H1 (cell line): ENCODE data around the gene RNF157. TPM values are rescaled to one million over a fixed set of nuclear protein-coding genes. Genes with fewer than 3 reads are reported as not detected.

Source experiments
- CTCF ChIA-PET: fragments of 300-600 bp; sonication (Branson Sonifier 250); formaldehyde crosslinking; loops from one replicate; lab custom pipeline; 2021; ENCODE audit not compliant: partially characterized antibody; lab: Charles Lee
- POLR2A ChIA-PET: fragments of 300-600 bp; sonication (Branson Sonifier 250); formaldehyde crosslinking; loops from one replicate; lab custom pipeline; 2021; ENCODE audit warnings: inconsistent platforms; ENCODE audit not compliant: partially characterized antibody; lab: Charles Lee
- DNase-seq, 2 experiments: peaks; one replicate each; pipeline versions ENCODE4 v3.0.0 to v3.0.0-alpha.2; 2010 to 2022; ENCODE audit warnings: low spot score in 2 of 2, low read depth in 1 of 2, mixed read lengths in 1 of 2
- FAIRE-seq: peaks from 2 replicates; lab custom pipeline; 2011; peaks lifted over from hg19 to GRCh38; lab: Jason Lieb, UNC
- H2AFZ ChIP-seq: 2 replicates; pipeline ENCODE4 v1.8.1; 2012; ENCODE audit warnings: low read length, inconsistent platforms
- H2AK5ac ChIP-seq: 2 replicates; pipeline ENCODE4 v1.6.1; 2013; ENCODE audit warnings: low read depth, low read length
- H2BK120ac ChIP-seq: replicated peaks from 2 replicates; pipeline ENCODE3; 2013; ENCODE audit warnings: low read depth, low read length, inconsistent platforms
- H2BK12ac ChIP-seq: 2 replicates; pipeline ENCODE4 v1.6.1; 2013; ENCODE audit warnings: low read depth, low read length
- H2BK15ac ChIP-seq: 2 replicates; pipeline ENCODE4 v1.6.1; 2013; ENCODE audit warnings: low read length
- H2BK20ac ChIP-seq: 2 replicates; pipeline ENCODE4 v1.6.1; 2013; ENCODE audit warnings: low read length
- H2BK5ac ChIP-seq: 2 replicates; pipeline ENCODE4 v1.6.1; 2013; ENCODE audit warnings: low read depth, low read length
- H3K14ac ChIP-seq: 2 replicates; pipeline ENCODE4 v1.6.1; 2013; ENCODE audit warnings: inconsistent platforms; ENCODE audit not compliant: insufficient read length
- H3K18ac ChIP-seq: 2 replicates; pipeline ENCODE4 v1.6.1; 2013; ENCODE audit warnings: low read length; ENCODE audit errors: extremely low read depth
- H3K23ac ChIP-seq: 2 replicates; pipeline ENCODE4 v1.6.1; 2013; ENCODE audit warnings: inconsistent platforms; ENCODE audit not compliant: insufficient read length
- H3K23me2 ChIP-seq: 2 replicates; pipeline ENCODE4 v1.6.1; 2013; ENCODE audit warnings: low read depth, low read length
- H3K27ac ChIP-seq: 2 replicates; pipeline ENCODE4 v1.6.1; 2011; ENCODE audit warnings: low read depth, low read length, inconsistent platforms
- H3K27me3 ChIP-seq, 4 experiments: replicated peaks in 1 of 4; 1 replicate in 1 of 4; 2 replicates in 3 of 4; pipeline versions ENCODE4 v1.6.1 to v1.8.1; 2011 to 2013; ENCODE audit warnings: low read length in 3 of 4, mild to moderate bottlenecking in 3 of 4, inconsistent platforms in 2 of 4, mixed read lengths in 2 of 4, moderate library complexity in 1 of 4; ENCODE audit not compliant: control insufficient read depth in 3 of 4, insufficient read depth in 3 of 4; ENCODE audit errors: extremely low read depth in 1 of 4
- H3K36me3 ChIP-seq, 4 experiments: 2 replicates each; pipeline versions ENCODE4 v1.6.1 to v1.8.1; 2011 to 2013; ENCODE audit warnings: mild to moderate bottlenecking in 4 of 4, low read length in 3 of 4, moderate library complexity in 2 of 4, control low read depth in 1 of 4, inconsistent platforms in 1 of 4; ENCODE audit not compliant: insufficient read depth in 4 of 4, control insufficient read depth in 2 of 4
- H3K4ac ChIP-seq: replicated peaks from 2 replicates; pipeline ENCODE3; 2013; ENCODE audit warnings: low read length, low read depth, mixed read lengths, inconsistent platforms; ENCODE audit not compliant: insufficient read length
- H3K4me1 ChIP-seq, 4 experiments: replicated peaks in 1 of 4; 1 replicate in 1 of 4; 2 replicates in 3 of 4; pipeline versions ENCODE4 v1.6.1 to v1.8.1; 2011 to 2013; ENCODE audit warnings: low read length in 3 of 4, inconsistent platforms in 2 of 4, mixed read lengths in 1 of 4; ENCODE audit not compliant: insufficient read depth in 4 of 4, control insufficient read depth in 3 of 4
- H3K4me2 ChIP-seq, 2 experiments: 2 replicates each; pipeline versions ENCODE4 v1.6.1 to v1.8.1; 2011 to 2013; ENCODE audit warnings: low read depth in 2 of 2, low read length in 2 of 2, control low read depth in 1 of 2, inconsistent platforms in 1 of 2, mild to moderate bottlenecking in 1 of 2; ENCODE audit not compliant: insufficient read depth in 1 of 2
- H3K4me3 ChIP-seq, 4 experiments: fragments of 200-600, 300-600 bp in 1 of 4; sonication (generic), shearing (Covaris generic), sonication (Bioruptor Twin) in 1 of 4; 2 replicates each; pipeline versions ENCODE4 v1.5.1 to v1.8.1; 2011 to 2016; ENCODE audit warnings: low read length in 4 of 4, low read depth in 3 of 4, control low read depth in 2 of 4, inconsistent platforms in 2 of 4, mild to moderate bottlenecking in 2 of 4, mixed read lengths in 1 of 4, moderate library complexity in 1 of 4; ENCODE audit not compliant: insufficient read depth in 2 of 4; ENCODE audit errors: extremely low read depth in 1 of 4
- H3K56ac ChIP-seq: replicated peaks from 2 replicates; pipeline ENCODE3; 2013; ENCODE audit warnings: low read depth, mild to moderate bottlenecking, mixed read lengths, low read length, inconsistent platforms; ENCODE audit not compliant: insufficient read length
- H3K79me1 ChIP-seq: 2 replicates; pipeline ENCODE4 v1.6.1; 2013; ENCODE audit warnings: low read depth, low read length, control low read depth
- H3K79me2 ChIP-seq, 2 experiments: 2 replicates each; pipeline versions ENCODE4 v1.6.1 to v1.8.1; 2012 to 2013; ENCODE audit warnings: low read length in 2 of 2, mild to moderate bottlenecking in 2 of 2, inconsistent platforms in 1 of 2; ENCODE audit not compliant: insufficient read depth in 2 of 2, control insufficient read depth in 1 of 2
- H3K9ac ChIP-seq, 4 experiments: replicated peaks in 1 of 4; 1 replicate in 1 of 4; 2 replicates in 3 of 4; pipeline versions ENCODE4 v1.6.1 to v1.8.1; 2011 to 2013; ENCODE audit warnings: low read depth in 3 of 4, low read length in 3 of 4, control low read depth in 2 of 4, mild to moderate bottlenecking in 2 of 4, moderate library complexity in 2 of 4, inconsistent platforms in 1 of 4; ENCODE audit errors: extremely low read depth in 1 of 4
- H3K9me3 ChIP-seq, 2 experiments: 2 replicates each; pipeline versions ENCODE4 v1.6.1 to v1.8.1; 2012 to 2013; ENCODE audit warnings: mild to moderate bottlenecking in 2 of 2, moderate library complexity in 2 of 2, control low read depth in 1 of 2, inconsistent platforms in 1 of 2, low read depth in 1 of 2, low read length in 1 of 2, mixed read lengths in 1 of 2; ENCODE audit not compliant: insufficient read depth in 2 of 2
- H4K20me1 ChIP-seq, 2 experiments: replicated peaks in 1 of 2; 2 replicates each; pipeline versions ENCODE3 to v1.8.1; 2011 to 2013; ENCODE audit warnings: inconsistent platforms in 2 of 2, low read length in 2 of 2, mild to moderate bottlenecking in 1 of 2; ENCODE audit not compliant: insufficient read depth in 2 of 2, control insufficient read depth in 1 of 2
- H4K5ac ChIP-seq: 2 replicates; pipeline ENCODE4 v1.6.1; 2013; ENCODE audit warnings: low read length, low read depth, mixed read lengths, inconsistent platforms; ENCODE audit not compliant: insufficient read length
- H4K8ac ChIP-seq: 2 replicates; pipeline ENCODE4 v1.8.0; 2013; ENCODE audit warnings: mild to moderate bottlenecking, moderate library complexity, low read length, inconsistent platforms; ENCODE audit not compliant: insufficient read depth; ENCODE audit errors: extremely low read depth
- H4K91ac ChIP-seq: replicated peaks from 2 replicates; pipeline ENCODE3; 2013; ENCODE audit warnings: low read length, mixed read lengths, inconsistent platforms; ENCODE audit not compliant: insufficient read length
- ATF3 ChIP-seq: IDR thresholded peaks from 2 replicates; pipeline ENCODE4 v1.6.1; 2011; ENCODE audit warnings: low read depth, mild to moderate bottlenecking, low read length; ENCODE audit not compliant: insufficient read depth
- BACH1 ChIP-seq: IDR thresholded peaks from 2 replicates; pipeline ENCODE4 v1.6.1; 2012; ENCODE audit warnings: low read length, improper control_type of control experiment
- BRCA1 ChIP-seq: IDR thresholded peaks from 2 replicates; pipeline ENCODE4 v1.6.1; 2012; ENCODE audit warnings: low read depth, low read length, improper control_type of control experiment
- CHD1 ChIP-seq: IDR thresholded peaks from 2 replicates; pipeline ENCODE4 v1.6.1; 2012; ENCODE audit warnings: low read depth, low read length, improper control_type of control experiment
- EP300 ChIP-seq, 2 experiments: IDR thresholded peaks; 1 replicate in 1 of 2; 2 replicates in 1 of 2; pipeline ENCODE4 v1.6.1; 2011 to 2012; ENCODE audit warnings: low read depth in 2 of 2, low read length in 2 of 2, mild to moderate bottlenecking in 2 of 2, borderline replicate concordance in 1 of 2, inconsistent platforms in 1 of 2, moderate library complexity in 1 of 2
- HDAC2 ChIP-seq, 2 experiments: fragments of 300-600 bp in 1 of 2; sonication (generic) in 1 of 2; IDR thresholded peaks; 2 replicates each; pipeline ENCODE4 v1.6.1; 2011 to 2012; ENCODE audit warnings: low read depth in 2 of 2, low read length in 2 of 2, mild to moderate bottlenecking in 2 of 2, moderate library complexity in 2 of 2, borderline replicate concordance in 1 of 2, inconsistent platforms in 1 of 2
- KDM5A ChIP-seq: fragments of 200-600 bp; IDR thresholded peaks from 2 replicates; pipeline ENCODE4 v1.7.1; 2012; ENCODE audit warnings: mild to moderate bottlenecking, low read length, inconsistent platforms, mixed read lengths
- POU5F1 ChIP-seq: IDR thresholded peaks from 2 replicates; pipeline ENCODE4 v1.6.1; 2011; ENCODE audit warnings: low read depth, mild to moderate bottlenecking, low read length, moderate library complexity
- SIRT6 ChIP-seq: IDR thresholded peaks from one replicate; pipeline ENCODE4 v1.7.1; 2012; ENCODE audit warnings: low read length, inconsistent platforms
- YY1 ChIP-seq: IDR thresholded peaks from 2 replicates; pipeline ENCODE4 v1.6.1; 2011; ENCODE audit warnings: low read depth, mild to moderate bottlenecking, low read length
- ZNF274 ChIP-seq: IDR thresholded peaks from 2 replicates; pipeline ENCODE4 v1.7.0; 2012; ENCODE audit warnings: low read length, borderline replicate concordance; ENCODE audit errors: extremely low read depth
- WGBS, 2 experiments: shearing (Covaris generic) in 1 of 2; methylation state at CpG; one replicate each; pipeline versions ENCODE4 v1.1.6 to v1.1.7; 2013 to 2015; ENCODE audit warnings: low lambda C conversion rate in 2 of 2, mixed read lengths in 2 of 2, inconsistent platforms in 1 of 2, low coverage in 1 of 2, missing lambda C conversion rate in 1 of 2; ENCODE audit not compliant: insufficient replicate concordance in 2 of 2, insufficient coverage in 1 of 2, insufficient read length in 1 of 2; ENCODE audit errors: extremely low coverage in 1 of 2, missing lambda C conversion rate in 1 of 2; 5-methylcytosine and 5-hydroxymethylcytosine counted together
- polyA plus RNA-seq, 7 experiments: library from polyadenylated mRNA; depleted of rRNA in 3 of 7; stranded (reverse) in 5 of 7; unstranded in 2 of 7; fragments of >200 nt in 5 of 7; fragments of 200-250 nt in 2 of 7; gene quantifications; 1 replicate in 5 of 7; 2 replicates in 1 of 7; 4 replicates in 1 of 7; pipeline versions ENCODE4 v1.2.1 to v1.2.3, GENCODE V29; 2011 to 2013; ENCODE audit warnings: missing spikeins in 2 of 7, mixed read lengths in 2 of 7
- total RNA-seq: library from RNA; stranded (reverse); fragmentation: NEBNext Ultra II Directional; extraction: Animal tissue kit (Norgen Biotek cat#: 25700); gene quantifications from 2 replicates; pipeline ENCODE4 v1.2.1, GENCODE V29; 2021

RNF157 gene
- total and polyA plus RNA-seq, 2 of the 8 experiments (the other 6 are each of a cell fraction or from before 2014, with no cell fraction given): 13.4 to 16.7 TPM

- H2BK12ac ChIP-seq: no peak overlapping the region
- H2BK15ac ChIP-seq: no peak overlapping the region
- peak overlapping the region; percentile 66 to 82 (median 78) for H3K4me3 ChIP-seq
- peak overlapping the region; percentile 45 to 80 (median 63) for H3K9ac ChIP-seq
- no peak overlapping the region for H3K4ac ChIP-seq
- no peak overlapping the region for H3K56ac ChIP-seq
- no peak overlapping the region for H4K5ac ChIP-seq
- no peak overlapping the region for H2BK120ac ChIP-seq
- CTCF ChIA-PET: interaction anchor here (0.9 to 6.2 kb wide), 4 partner anchors 15 to 177 kb away, joined by 3 to 63 read pairs (median 3); no protein-coding TSS in a partner anchor
- peak overlapping the region; percentile 70 to 77; a peak in 3 of 4 replicates for H3K4me2 ChIP-seq
- DNase-seq (peak in 1 of 2 experiments; percentile 79), FAIRE-seq (no peak)
- H3K79me1 ChIP-seq: peaks cover 2% of the 10 kb centered on the region; the same call in 1 of the 2 replicates
- peaks cover 3 to 24% of the 10 kb centered on the region in 2 experiments; a peak in 3 of 4 replicates for H3K79me2 ChIP-seq
- H4K8ac ChIP-seq: peak overlapping the region; percentile 88
- peak overlapping the region; percentile 66; the same call in 1 of the 2 replicates for H2BK5ac ChIP-seq
- H3K18ac ChIP-seq: no peak overlapping the region
- H2AK5ac ChIP-seq: no peak overlapping the region
- H3K9me3 ChIP-seq: no peaks in the 10 kb centered on the region
- H2AFZ ChIP-seq: no peak overlapping the region
- POLR2A ChIA-PET: interaction anchor here (0.9 to 2.0 kb wide), 9 partner anchors 8 to 73 kb away, joined by 3 to 6 read pairs (median 5); no protein-coding TSS in a partner anchor
- H3K14ac ChIP-seq: no peak overlapping the region
- H3K36me3 ChIP-seq: no peaks in the 10 kb centered on the region
- no peak overlapping the region for H3K23ac ChIP-seq
- no peaks in the 10 kb centered on the region for H3K23me2 ChIP-seq
- no peak overlapping the region for H2BK20ac ChIP-seq
- H4K91ac ChIP-seq: no peak overlapping the region
- H3K27ac ChIP-seq: no peak overlapping the region
- 1% methylated on average over 28 of the region's 76 CpGs; no CpG with 5 or more reads in 1 of the 2 experiments for whole genome bisulfite sequencing, 2 experiments
- no peaks in the 10 kb centered on the region for H4K20me1 ChIP-seq
- no peaks in the 10 kb centered on the region for H3K27me3 ChIP-seq
- peaks cover 5 to 14% (median 8%) of the 10 kb centered on the region in 4 experiments for H3K4me1 ChIP-seq
- TF ChIP-seq CHD1: no peak
- no peak for TF ChIP-seq ATF3
- TF ChIP-seq BACH1: no peak
- TF ChIP-seq SIRT6: no peak
- no peak for TF ChIP-seq BRCA1
- TF ChIP-seq YY1: peak; percentile 89
- no peak for TF ChIP-seq KDM5A
- TF ChIP-seq EP300 (IDR thresholded peaks at IDR 0.05; ENCODE audit: borderline replicate concordance in 1 of 2, low read depth in 2 of 2, low read length in 2 of 2): no peak
- no peak for TF ChIP-seq ZNF274
- peak in 1 of 2 experiments; percentile 77; a peak in 1 of 4 replicates for TF ChIP-seq HDAC2 (IDR thresholded peaks at IDR 0.05; ENCODE audit: borderline replicate concordance in 1 of 2, low read depth in 2 of 2, low read length in 2 of 2)
- TF ChIP-seq POU5F1: no peak
These were observed 25.4 kb upstream of the RNF157 start for GRCh38 chr17:76265624-76266243.
